ENCODE measurements around the gene DLL4.
A peak's percentile ranks its signal among the peaks of the same experiment; 100 is the strongest.

DLL4 gene

DNA sequence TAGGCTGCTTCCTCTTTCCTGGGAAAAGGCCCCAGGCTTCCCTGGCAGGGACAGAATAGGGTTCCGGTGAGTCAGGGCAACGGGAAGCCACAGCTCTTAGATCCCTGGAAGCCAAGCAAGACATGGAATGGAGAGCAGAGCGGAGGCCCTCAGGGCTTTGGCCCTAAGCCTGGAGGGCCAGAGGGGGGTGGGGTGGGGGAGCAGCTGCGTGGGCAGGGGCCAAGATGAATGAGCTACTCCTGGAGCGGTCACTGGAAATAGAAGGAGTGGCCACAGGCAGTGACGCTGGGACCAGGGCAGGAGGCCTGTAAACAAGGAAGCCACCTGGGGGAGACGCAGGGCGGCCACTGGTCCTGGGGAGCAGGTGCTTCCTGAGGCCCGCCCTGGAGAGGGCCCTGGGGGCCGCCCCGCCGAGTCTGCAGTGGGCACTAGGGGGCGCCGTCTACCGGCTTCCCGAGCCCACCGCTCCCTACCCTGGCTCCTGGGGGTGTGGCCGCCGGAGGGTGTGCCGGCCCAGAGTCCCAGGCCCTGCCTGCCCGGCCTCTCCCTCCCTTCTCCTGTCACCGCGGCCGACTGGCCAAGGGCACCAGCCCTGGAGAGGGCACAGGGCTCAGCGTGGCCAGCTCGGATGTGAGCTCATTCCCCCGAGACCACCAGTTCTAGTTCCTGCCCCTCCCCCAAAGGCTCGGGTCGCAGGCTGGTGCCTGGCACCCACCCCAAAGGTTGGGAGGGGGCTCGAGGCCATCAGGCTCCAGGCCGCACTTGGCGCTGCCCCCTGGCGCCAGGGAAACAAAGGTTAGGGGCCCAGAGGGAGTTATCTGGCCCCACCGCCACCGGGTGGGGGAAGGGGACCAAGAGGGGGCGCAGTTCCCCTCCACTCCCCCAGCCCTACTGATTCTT is 22.8 kb upstream of the DLL4 start:
- DNase-seq (ENCODE audit: low spot score) = peak; percentile 94

DNA sequence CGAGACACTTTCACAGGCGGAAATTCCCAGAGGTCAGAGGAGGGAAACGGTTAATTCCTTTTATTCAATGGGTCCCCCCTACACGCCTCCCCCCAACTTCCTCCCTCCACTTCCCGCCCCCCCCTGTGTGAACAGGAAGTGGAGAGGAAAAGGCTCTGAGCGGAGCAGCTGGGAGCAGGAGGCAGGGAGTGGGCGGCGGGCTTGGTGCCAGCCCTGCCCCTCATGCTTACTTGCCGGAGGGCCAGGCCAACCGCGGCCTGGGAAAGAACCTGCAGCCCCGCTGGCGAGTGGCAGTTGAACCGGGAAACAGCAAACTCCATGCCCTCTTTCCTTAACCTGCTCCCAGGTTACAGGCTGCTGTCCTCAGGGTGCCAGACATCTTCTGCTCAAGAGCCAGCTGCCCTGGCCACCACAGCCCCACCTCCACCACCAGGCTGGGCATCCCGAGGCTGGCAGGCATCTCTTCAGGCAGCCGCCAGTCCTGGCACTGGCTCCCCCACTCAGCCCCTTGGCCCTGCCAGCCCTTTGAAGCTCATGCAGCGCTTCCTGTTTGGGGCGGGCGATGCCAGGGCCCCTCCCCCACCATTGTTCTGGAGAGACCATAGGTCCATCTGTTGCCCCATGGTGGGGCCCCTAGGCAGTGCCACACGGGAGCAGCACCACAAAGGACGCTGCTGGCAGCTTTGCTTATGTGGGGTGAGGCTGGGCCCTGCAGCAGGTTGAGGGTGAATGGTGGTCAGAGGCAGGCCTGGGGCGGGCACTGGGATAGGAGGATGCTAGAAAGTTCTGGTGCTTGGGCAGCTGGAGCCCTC is 21.9 kb upstream of the DLL4 start:
- DNase-seq (ENCODE audit: low spot score) = peak; percentile 80

DNA sequence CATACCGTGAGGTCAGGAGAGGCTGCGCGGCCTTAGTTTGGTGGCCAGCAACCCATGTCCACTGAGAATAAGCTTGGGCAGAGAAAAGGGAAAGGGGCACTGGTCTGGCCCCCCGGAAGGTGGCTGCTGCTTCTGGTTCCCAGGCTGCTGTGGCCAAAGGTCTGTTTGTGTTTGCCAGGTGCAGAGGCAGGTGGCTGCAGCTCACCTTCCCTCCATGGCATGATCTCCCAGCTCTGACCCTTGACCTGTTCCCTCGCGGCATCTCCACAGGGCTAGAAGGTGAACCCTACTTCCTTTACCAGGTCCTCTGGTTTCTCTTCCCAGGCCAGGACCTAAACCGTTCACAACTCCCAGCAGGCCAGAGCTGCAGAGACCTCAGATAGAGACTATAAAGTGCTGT is 21.0 kb upstream of the DLL4 start:
- DNase-seq (ENCODE audit: low spot score) = no peak

DNA sequence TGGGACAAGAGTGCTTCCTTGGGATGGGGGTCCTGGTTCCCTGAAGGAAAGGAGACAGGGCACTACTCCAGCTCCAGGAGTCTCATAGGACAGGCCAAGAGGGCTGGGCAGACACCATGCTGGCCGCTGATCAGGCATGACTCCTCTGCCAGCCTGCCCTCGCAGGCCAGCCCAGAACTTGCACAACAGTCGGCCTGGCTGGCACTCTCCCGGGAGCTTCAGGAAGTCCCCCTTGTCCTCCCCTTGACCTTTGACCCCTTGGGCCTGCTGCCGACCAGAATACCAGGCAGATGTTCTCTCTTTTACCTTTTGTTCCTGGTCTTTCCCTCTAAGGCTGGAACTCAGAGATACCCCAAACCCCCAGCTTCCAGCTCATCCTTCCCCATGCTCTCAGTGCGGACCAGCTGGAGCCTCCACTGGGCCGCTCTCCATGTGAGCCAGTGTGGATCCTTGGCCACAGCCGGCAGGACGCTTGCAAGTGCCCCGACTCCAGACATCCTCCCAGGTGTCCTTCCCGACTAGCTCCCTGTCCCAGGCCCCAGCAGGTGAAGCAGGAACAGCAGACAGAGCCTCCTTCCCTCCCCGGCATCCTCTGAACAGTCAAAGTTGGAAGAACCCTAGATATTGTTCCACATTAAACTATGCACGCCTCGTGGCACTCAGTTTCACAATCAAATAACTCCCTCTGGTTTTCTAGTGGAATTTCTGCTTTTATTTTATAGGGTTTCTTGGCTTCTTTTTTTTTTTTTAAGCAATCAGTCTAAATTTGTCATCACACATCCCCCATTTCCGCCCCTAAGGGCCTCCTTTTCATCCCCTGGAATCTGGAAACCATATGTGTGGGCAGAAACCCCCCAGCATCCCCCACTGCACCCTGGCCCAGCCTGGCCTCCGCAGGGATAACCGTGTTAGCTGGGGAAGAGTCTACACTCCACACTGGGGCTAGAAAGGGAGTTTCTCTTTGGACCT is 19.2 kb upstream of the DLL4 start:
- DNase-seq (ENCODE audit: low spot score) = no peak

- DNase-seq (ENCODE audit: low spot score) = no peak
These were observed 18.0 kb upstream of the DLL4 start for GRCh38 chr15:40911141-40911540.

GRCh38 chr15:40911693-40912092 is 17.4 kb upstream of the DLL4 start:
- DNase-seq (ENCODE audit: low spot score) = no peak

- DNase-seq (ENCODE audit: low spot score) = no peak
These were observed 16.7 kb upstream of the DLL4 start for GRCh38 chr15:40912478-40912877.

GRCh38 chr15:40914013-40914412 is 15.1 kb upstream of the DLL4 start:
- no peak for DNase-seq (ENCODE audit: low spot score)

DNA sequence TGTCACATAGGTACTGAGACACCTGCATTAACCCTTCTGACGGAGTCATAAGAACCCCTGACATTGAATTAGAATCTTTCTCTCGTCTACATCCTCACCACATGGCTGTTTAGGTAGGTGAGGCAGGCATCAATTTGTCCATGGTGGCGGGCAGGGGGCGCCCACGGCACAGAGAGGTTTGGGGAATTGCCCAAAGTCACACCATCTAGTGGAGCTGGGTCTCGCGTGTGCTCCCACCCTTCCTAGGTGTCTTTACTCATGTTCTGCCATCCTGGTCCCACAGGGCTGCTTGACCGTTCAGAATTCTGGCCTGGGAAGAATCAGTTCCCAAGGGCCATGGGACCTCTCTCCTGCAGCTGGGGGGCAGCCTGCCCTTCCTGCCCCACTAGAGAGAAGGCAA is 14.7 kb upstream of the DLL4 start:
- DNase-seq (ENCODE audit: low spot score) = no peak

DNA sequence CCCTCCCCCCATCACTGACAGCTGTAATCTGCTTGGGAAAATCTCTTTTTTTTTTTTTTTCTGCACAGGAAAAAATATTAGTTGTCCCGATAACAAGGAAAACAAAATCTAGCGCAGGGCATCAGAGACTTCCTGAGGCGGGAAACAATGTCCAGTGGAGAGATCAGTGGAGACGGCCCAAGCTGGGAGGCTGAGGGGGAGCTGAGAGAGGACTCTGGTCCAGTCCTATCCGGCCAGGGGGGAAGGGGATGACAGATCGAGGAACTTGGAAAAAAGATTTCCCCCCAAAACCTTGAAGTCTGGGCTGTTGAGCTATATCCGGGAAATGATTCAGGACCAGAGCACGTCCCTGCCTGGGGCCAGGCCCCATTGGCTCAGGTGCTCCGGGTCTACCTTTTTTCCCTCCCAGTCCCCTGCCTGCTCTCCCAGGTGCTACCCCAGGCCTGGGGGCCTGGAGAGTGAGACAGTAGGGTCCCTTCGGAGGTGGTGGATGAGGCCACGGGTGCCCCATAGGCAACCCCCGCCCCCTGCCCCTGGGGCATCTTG is 14.0 kb upstream of the DLL4 start:
- DNase-seq (ENCODE audit: low spot score) = no peak

- no peak for DNase-seq (ENCODE audit: low spot score)
These were observed 13.5 kb upstream of the DLL4 start for GRCh38 chr15:40915679-40916078.

DNA sequence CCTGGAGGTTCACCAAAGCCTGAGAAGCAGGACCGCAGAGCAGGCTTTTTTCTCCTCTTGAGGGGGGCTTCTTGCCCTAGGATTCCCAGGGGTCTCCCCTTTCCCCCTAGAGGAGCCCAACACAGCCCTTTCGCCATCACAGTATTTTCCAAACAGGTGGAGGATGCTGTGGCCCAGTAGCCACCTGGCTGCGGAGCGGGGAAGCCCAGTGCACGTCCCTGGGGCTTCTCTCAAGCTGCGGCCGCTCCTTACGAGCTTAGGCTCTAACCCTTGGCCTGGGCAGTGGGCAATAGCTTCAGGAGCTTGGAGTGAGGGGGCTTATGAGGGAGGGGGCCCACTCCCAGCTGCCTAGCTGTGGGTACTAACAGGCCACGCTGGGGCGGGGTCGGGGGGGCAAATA is 11.6 kb upstream of the DLL4 start:
- no peak for DNase-seq (ENCODE audit: low spot score)

- no peak for DNase-seq (ENCODE audit: low spot score)
These were observed 10.9 kb upstream of the DLL4 start for GRCh38 chr15:40918146-40918798.

- no peak for DNase-seq (ENCODE audit: low spot score)
These were observed 10.2 kb upstream of the DLL4 start for GRCh38 chr15:40918799-40919392.

GRCh38 chr15:40921949-40922607 is 7.1 kb upstream of the DLL4 start:
- no peak for DNase-seq (ENCODE audit: low spot score)

GRCh38 chr15:40922608-40923005 is 6.5 kb upstream of the DLL4 start:
- DNase-seq (ENCODE audit: low spot score) = no peak

GRCh38 chr15:40923551-40923950 is 5.6 kb upstream of the DLL4 start:
- no peak for DNase-seq (ENCODE audit: low spot score)

- no peak for DNase-seq (ENCODE audit: low spot score)
These were observed 3.7 kb upstream of the DLL4 start for GRCh38 chr15:40925495-40925862.

GRCh38 chr15:40925863-40926658 is 3.1 kb upstream of the DLL4 start:
- peak; percentile 44 for DNase-seq (ENCODE audit: low spot score)

Data from SW480 (cell line).